Chondrocyte (in vitro differentiated cells): ENCODE results near the gene DPY30. TPM values are rescaled to one million over a fixed set of nuclear protein-coding genes. Genes with fewer than 3 reads are reported as not detected.

Experiments
- DNase-seq: peaks from one replicate; pipeline ENCODE4 v3.0.0; 2021; ENCODE audit warnings: mixed read lengths, low spot score
- H3K27ac Mint-ChIP-seq: one replicate; pipeline ENCODE4 v1.8.0; 2021; ENCODE audit warnings: mild to moderate bottlenecking, moderate library complexity, mixed read lengths; ENCODE audit not compliant: unreplicated experiment
- H3K27me3 Mint-ChIP-seq: 2 replicates; pipeline ENCODE4 v1.8.0; 2021; ENCODE audit warnings: low read depth, mixed read lengths
- H3K36me3 Mint-ChIP-seq: 2 replicates; pipeline ENCODE4 v1.8.0; 2021; ENCODE audit warnings: low read depth, mixed read lengths
- H3K4me1 Mint-ChIP-seq: 2 replicates; pipeline ENCODE4 v1.8.0; 2021; ENCODE audit warnings: low read depth, mild to moderate bottlenecking, mixed read lengths
- H3K4me3 Mint-ChIP-seq: one replicate; pipeline ENCODE4 v1.8.0; 2021; ENCODE audit warnings: mild to moderate bottlenecking, moderate library complexity, mixed read lengths; ENCODE audit not compliant: unreplicated experiment
- H3K9me3 Mint-ChIP-seq: 2 replicates; pipeline ENCODE4 v1.8.0; 2021; ENCODE audit warnings: low read depth, mixed read lengths
- CTCF ChIP-seq: fragments of 200-600 bp; sonication (generic); IDR thresholded peaks from 2 replicates; pipeline ENCODE4 v1.5.0; 2021; ENCODE audit warnings: antibody characterized with exemption, mild to moderate bottlenecking, moderate library complexity
- total RNA-seq: library from RNA; stranded (reverse); gene quantifications from 3 replicates; pipeline ENCODE4 v1.2.1, GENCODE V29; 2021

The DPY30 gene
- total RNA-seq, 1 donor from 2014 or later: 51.5 TPM

- Mint-ChIP-seq H3K4me3 (no peak overlapping the region), H3K4me1 (peaks cover 32% of the 10 kb centered on the region), H3K27ac (peak overlapping the region; percentile 66)
Measured at GRCh38 chr2:32005371-32005976, 34.1 kb downstream of the DPY30 start.

GRCh38 chr2:32003791-32004190 is 35.8 kb downstream of the DPY30 start:
- H3K4me1 Mint-ChIP-seq: peaks cover 34% of the 10 kb centered on the region
- H3K4me3 Mint-ChIP-seq: no peak overlapping the region
- H3K9me3 Mint-ChIP-seq: no peaks in the 10 kb centered on the region
- H3K27ac Mint-ChIP-seq: no peak overlapping the region
- no peaks in the 10 kb centered on the region for H3K27me3 Mint-ChIP-seq
- H3K36me3 Mint-ChIP-seq: no peaks in the 10 kb centered on the region
- TF ChIP-seq CTCF: no peak
- DNase-seq: no peak

More at GRCh38 chr2:32005371-32005976, 34.1 kb downstream of the DPY30 start:
- H3K27me3 Mint-ChIP-seq: no peaks in the 10 kb centered on the region
- TF ChIP-seq CTCF: no peak
- H3K9me3 Mint-ChIP-seq: no peaks in the 10 kb centered on the region
- DNase-seq: no peak
- H3K36me3 Mint-ChIP-seq: no peaks in the 10 kb centered on the region

GRCh38 chr2:32002406-32002805 is 37.2 kb downstream of the DPY30 start:
- no peak for DNase-seq
- no peaks in the 10 kb centered on the region for H3K27me3 Mint-ChIP-seq
- H3K27ac Mint-ChIP-seq: no peak overlapping the region
- peaks cover 32% of the 10 kb centered on the region for H3K4me1 Mint-ChIP-seq
- H3K9me3 Mint-ChIP-seq: no peaks in the 10 kb centered on the region
- no peak for TF ChIP-seq CTCF
- no peak overlapping the region for H3K4me3 Mint-ChIP-seq
- no peaks in the 10 kb centered on the region for H3K36me3 Mint-ChIP-seq

- Mint-ChIP-seq H3K4me3 (no peak overlapping the region), H3K27me3 (no peaks in the 10 kb centered on the region), H3K27ac (no peak overlapping the region), H3K4me1 (peaks cover 29% of the 10 kb centered on the region), H3K9me3 (no peaks in the 10 kb centered on the region), H3K36me3 (no peaks in the 10 kb centered on the region)
- no peak for DNase-seq
- no peak for TF ChIP-seq CTCF
Measured at GRCh38 chr2:31999438-31999837, 40.2 kb downstream of the DPY30 start.

GRCh38 chr2:31998731-31999383 is 40.7 kb downstream of the DPY30 start:
- H3K4me3 Mint-ChIP-seq: no peak overlapping the region
- H3K4me1 Mint-ChIP-seq: peaks cover 29% of the 10 kb centered on the region
- DNase-seq: no peak
- no peaks in the 10 kb centered on the region for H3K36me3 Mint-ChIP-seq
- no peak overlapping the region for H3K27ac Mint-ChIP-seq
- no peak for TF ChIP-seq CTCF
- H3K9me3 Mint-ChIP-seq: no peaks in the 10 kb centered on the region
- H3K27me3 Mint-ChIP-seq: no peaks in the 10 kb centered on the region
